Endothelial cell of umbilical vein (primary cell): Measurements from ENCODE around the gene CCND1. TPM values are rescaled to one million over a fixed set of nuclear protein-coding genes. Genes with fewer than 3 reads are reported as not detected.

Source experiments
- BruUV-seq: library from RNA; stranded (reverse); fragments of 400-500 nt; replicated peaks from 2 replicates; lab custom pipeline; 2021; lab: Mats Ljungman, UMichigan
- CTCF ChIA-PET: fragments of 300-600, 350-600 bp; sonication (Branson Sonifier 250); formaldehyde crosslinking; loops from one replicate; lab custom pipeline; 2021; ENCODE audit warnings: antibody characterized with exemption, inconsistent platforms; lab: Charles Lee
- POLR2A ChIA-PET: fragments of 300-600, 350-600 bp; sonication (Branson Sonifier 250); formaldehyde crosslinking; loops from one replicate; lab custom pipeline; 2021; ENCODE audit warnings: antibody characterized with exemption, inconsistent platforms; lab: Charles Lee
- DNase-seq: peaks from one replicate; pipeline ENCODE4 v3.0.0-alpha.2; 2011; ENCODE audit warnings: low read depth, low spot score
- FAIRE-seq: peaks from 2 replicates; lab custom pipeline; 2011; peaks lifted over from hg19 to GRCh38; lab: Jason Lieb, UNC
- H2AFZ ChIP-seq: 2 replicates; pipeline ENCODE4 v1.6.0; 2012; ENCODE audit warnings: low read depth, low read length, control low read depth, inconsistent platforms
- H3K27ac ChIP-seq: 2 replicates; pipeline ENCODE4 v1.5.1; 2011; ENCODE audit warnings: low read depth, mild to moderate bottlenecking, control low read depth, low read length, moderate library complexity; ENCODE audit not compliant: insufficient read depth
- H3K27me3 ChIP-seq, 2 experiments: 2 replicates each; pipeline versions ENCODE4 v1.6.0 to v1.6.1; 2011; ENCODE audit warnings: low read length in 2 of 2, mixed read lengths in 1 of 2; ENCODE audit not compliant: control insufficient read depth in 2 of 2, insufficient read depth in 2 of 2
- H3K36me3 ChIP-seq, 2 experiments: 2 replicates in 1 of 2; 3 replicates in 1 of 2; pipeline ENCODE4 v1.5.1; 2011; ENCODE audit warnings: low read length in 2 of 2, mild to moderate bottlenecking in 1 of 2, moderate library complexity in 1 of 2; ENCODE audit not compliant: control insufficient read depth in 2 of 2, insufficient read depth in 2 of 2; ENCODE audit errors: extremely low read depth in 1 of 2
- H3K4me1 ChIP-seq: 3 replicates; pipeline ENCODE4 v1.5.1; 2011; ENCODE audit warnings: mild to moderate bottlenecking, low read length; ENCODE audit not compliant: control insufficient read depth, insufficient read depth; ENCODE audit errors: extremely low read depth
- H3K4me2 ChIP-seq: 2 replicates; pipeline ENCODE4 v1.6.1; 2011; ENCODE audit warnings: low read length, control low read depth, mixed read lengths; ENCODE audit not compliant: insufficient read depth
- H3K4me3 ChIP-seq, 3 experiments: fragments of 200-600 bp in 1 of 3; sonication (generic), shearing (Covaris generic) in 1 of 3; replicated peaks in 1 of 3; 2 replicates each; pipeline ENCODE4 v1.5.1; 2011 to 2016; ENCODE audit warnings: control low read depth in 3 of 3, low read length in 3 of 3, mild to moderate bottlenecking in 2 of 3, inconsistent platforms in 1 of 3, low read depth in 1 of 3, moderate library complexity in 1 of 3; ENCODE audit not compliant: insufficient read depth in 1 of 3
- H3K79me2 ChIP-seq: 2 replicates; pipeline ENCODE4 v1.6.0; 2012; ENCODE audit warnings: low read length, inconsistent platforms; ENCODE audit not compliant: control insufficient read depth, insufficient read depth
- H3K9ac ChIP-seq: replicated peaks from 2 replicates; pipeline ENCODE3; 2011; ENCODE audit warnings: low read length, control low read depth; ENCODE audit not compliant: insufficient read depth; ENCODE audit errors: extremely low read depth
- H3K9me1 ChIP-seq: replicated peaks from 3 replicates; pipeline ENCODE4 v1.6.0; 2011; ENCODE audit warnings: mild to moderate bottlenecking, low read length; ENCODE audit not compliant: control insufficient read depth, insufficient read depth; ENCODE audit errors: extremely low read depth
- H3K9me3 ChIP-seq: replicated peaks from 2 replicates; pipeline ENCODE4 v1.5.1; 2012; ENCODE audit warnings: low read length, inconsistent platforms; ENCODE audit not compliant: control insufficient read depth, insufficient read depth
- H4K20me1 ChIP-seq: replicated peaks from 2 replicates; pipeline ENCODE3; 2011; ENCODE audit warnings: mild to moderate bottlenecking, low read length; ENCODE audit not compliant: control insufficient read depth, insufficient read depth; ENCODE audit errors: extremely low read depth
- EZH2 ChIP-seq: IDR thresholded peaks from 2 replicates; pipeline ENCODE4 v1.6.1; 2012; ENCODE audit warnings: borderline replicate concordance, low read depth, mild to moderate bottlenecking, moderate library complexity, low read length, inconsistent platforms; ENCODE audit not compliant: severe bottlenecking
- FOS ChIP-seq: IDR thresholded peaks from 2 replicates; pipeline ENCODE4 v1.6.1; 2011; ENCODE audit warnings: mild to moderate bottlenecking, low read length, moderate library complexity, borderline replicate concordance; ENCODE audit not compliant: insufficient read depth
- GATA2 ChIP-seq: IDR thresholded peaks from 2 replicates; pipeline ENCODE4 v1.7.0; 2011; ENCODE audit warnings: low read depth, mild to moderate bottlenecking, moderate library complexity, mixed read lengths, low read length; ENCODE audit not compliant: insufficient read length, insufficient read depth
- JUN ChIP-seq: IDR thresholded peaks from 2 replicates; pipeline ENCODE4 v1.6.1; 2011; ENCODE audit warnings: borderline replicate concordance, low read depth; ENCODE audit not compliant: insufficient read length, insufficient read depth
- MYC ChIP-seq: IDR thresholded peaks from one replicate; pipeline ENCODE4 v1.6.1; 2011; ENCODE audit warnings: mild to moderate bottlenecking, low read depth, low read length
- POLR2A ChIP-seq: IDR thresholded peaks from 2 replicates; pipeline ENCODE4 v1.6.1; 2012; ENCODE audit warnings: low read depth, mild to moderate bottlenecking, control low read depth, low read length
- POLR2AphosphoS5 ChIP-seq: IDR thresholded peaks from 2 replicates; pipeline ENCODE4 v1.6.1; 2012; ENCODE audit warnings: low read depth, mild to moderate bottlenecking, control low read depth, low read length, moderate library complexity; ENCODE audit not compliant: insufficient read depth
- dilution Hi-C: fragments of 300-500 bp; cut with MboI; formaldehyde crosslinking; loops from one replicate; pipeline ENCODE4 v1.15.0; 2019; ENCODE audit warnings: low sequenced_read_pairs; ENCODE audit not compliant: extremely low pct_ligation_motif_present
- intact Hi-C: fragments of 100-400 bp; cut with micrococcal nuclease; formaldehyde crosslinking; loops from one replicate; pipeline ENCODE4 v1.10.0; 2022
- polyA plus RNA-seq, 4 experiments: library from polyadenylated mRNA; depleted of rRNA in 3 of 4; stranded (reverse) in 3 of 4; unstranded in 1 of 4; fragments of >200 nt; gene quantifications; 2 replicates each; pipeline versions ENCODE4 v1.2.1 to v1.2.3, GENCODE V29; 2011 to 2012; ENCODE audit warnings: missing spikeins in 1 of 4
- total RNA-seq: library from RNA; stranded (reverse); gene quantifications from 2 replicates; pipeline ENCODE4 v1.2.3, GENCODE V29; 2021
- TF ChIP-seq, protein P1 (sequence below): IDR thresholded peaks from 2 replicates; pipeline ENCODE4 v1.6.1; 2011; ENCODE audit not compliant: insufficient read depth, insufficient read length
- TF ChIP-seq, protein P2 (sequence below), 2 donors: IDR thresholded peaks; 1 replicate in 1 of 2; 2 replicates in 1 of 2; pipeline ENCODE4 v1.5.1; 2011; ENCODE audit warnings: low read length in 2 of 2, mild to moderate bottlenecking in 2 of 2, moderate library complexity in 2 of 2, control low read depth in 1 of 2, inconsistent platforms in 1 of 2, low read depth in 1 of 2; ENCODE audit not compliant: insufficient read depth in 1 of 2; ENCODE audit errors: extremely low read depth in 1 of 2

CCND1 gene
- total and polyA plus RNA-seq, 2 donors (not counting 3 experiments of a cell fraction or from before 2014, with no cell fraction given): 98.7 to 370 TPM

DNA sequence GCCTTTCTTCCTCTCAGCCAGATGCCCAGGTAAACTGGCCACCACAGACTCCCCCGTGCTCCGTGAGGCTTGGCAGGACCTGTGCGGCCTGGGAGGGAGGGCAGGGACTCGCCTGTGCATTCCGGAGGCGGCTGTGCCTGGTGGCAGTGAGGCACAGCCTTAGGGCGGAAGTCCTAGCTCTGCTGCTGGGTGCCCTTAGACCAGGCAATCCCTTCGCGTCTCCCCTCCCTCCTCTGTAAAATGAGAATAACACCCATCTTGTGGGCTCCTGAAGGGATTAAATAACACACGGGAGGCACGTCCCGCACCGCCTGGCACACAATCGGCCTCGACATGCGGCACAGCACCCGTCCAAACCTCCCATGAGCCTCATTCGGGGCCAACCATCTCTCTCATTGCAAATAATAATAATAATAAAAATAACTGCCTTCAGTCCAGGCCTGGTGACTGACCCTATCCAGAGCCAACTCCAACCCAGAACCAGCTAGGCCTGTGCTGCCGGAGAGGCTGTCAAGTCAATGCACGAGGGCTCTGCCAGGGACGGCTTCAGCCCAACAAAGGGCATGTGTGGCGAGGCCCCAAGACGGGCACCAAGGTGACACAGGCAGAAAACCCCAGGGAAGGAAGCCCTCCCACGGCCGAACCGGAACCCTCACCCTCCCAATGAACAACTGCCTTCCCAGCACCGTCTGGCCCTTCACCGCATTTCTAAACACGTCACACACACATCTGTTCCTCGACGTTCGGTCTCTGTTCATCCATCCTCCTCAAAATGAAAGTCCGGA is 26.0 kb downstream of the CCND1 start:
- DNase-seq (no peak), FAIRE-seq (no peak)
- Histone ChIP-seq H4K20me1 (no peaks in the 10 kb centered on the region), H3K27ac (no peak overlapping the region), H2AFZ (no peak overlapping the region), H3K36me3 (peaks cover 5 to 23% of the 10 kb centered on the region in 2 experiments), H3K27me3 (no peaks in the 10 kb centered on the region), H3K4me3 (no peak overlapping the region), H3K4me2 (no peak overlapping the region), H3K9me3 (no peaks in the 10 kb centered on the region), H3K9me1 (no peaks in the 10 kb centered on the region), H3K4me1 (no peaks in the 10 kb centered on the region), H3K9ac (no peak overlapping the region), H3K79me2 (peaks cover 2% of the 10 kb centered on the region)
- ChIA-PET CTCF (interaction anchor here (1.1 to 5.9 kb wide), 2 partner anchors 536 to 566 kb away, joined by 3 to 137 read pairs; no protein-coding TSS in a partner anchor), POLR2A (no interaction called here)
- peak; percentile 12 for TF ChIP-seq POLR2AphosphoS5
- no peak for TF ChIP-seq MYC
- TF ChIP-seq POLR2A: peak; percentile 15
- BruUV-seq: no TSS peak
- dilution Hi-C loops (loop anchor here (25.0 kb wide), 1 partner anchor 555 kb away; no protein-coding TSS in a partner anchor), intact Hi-C loops (no loop called here)

DNA sequence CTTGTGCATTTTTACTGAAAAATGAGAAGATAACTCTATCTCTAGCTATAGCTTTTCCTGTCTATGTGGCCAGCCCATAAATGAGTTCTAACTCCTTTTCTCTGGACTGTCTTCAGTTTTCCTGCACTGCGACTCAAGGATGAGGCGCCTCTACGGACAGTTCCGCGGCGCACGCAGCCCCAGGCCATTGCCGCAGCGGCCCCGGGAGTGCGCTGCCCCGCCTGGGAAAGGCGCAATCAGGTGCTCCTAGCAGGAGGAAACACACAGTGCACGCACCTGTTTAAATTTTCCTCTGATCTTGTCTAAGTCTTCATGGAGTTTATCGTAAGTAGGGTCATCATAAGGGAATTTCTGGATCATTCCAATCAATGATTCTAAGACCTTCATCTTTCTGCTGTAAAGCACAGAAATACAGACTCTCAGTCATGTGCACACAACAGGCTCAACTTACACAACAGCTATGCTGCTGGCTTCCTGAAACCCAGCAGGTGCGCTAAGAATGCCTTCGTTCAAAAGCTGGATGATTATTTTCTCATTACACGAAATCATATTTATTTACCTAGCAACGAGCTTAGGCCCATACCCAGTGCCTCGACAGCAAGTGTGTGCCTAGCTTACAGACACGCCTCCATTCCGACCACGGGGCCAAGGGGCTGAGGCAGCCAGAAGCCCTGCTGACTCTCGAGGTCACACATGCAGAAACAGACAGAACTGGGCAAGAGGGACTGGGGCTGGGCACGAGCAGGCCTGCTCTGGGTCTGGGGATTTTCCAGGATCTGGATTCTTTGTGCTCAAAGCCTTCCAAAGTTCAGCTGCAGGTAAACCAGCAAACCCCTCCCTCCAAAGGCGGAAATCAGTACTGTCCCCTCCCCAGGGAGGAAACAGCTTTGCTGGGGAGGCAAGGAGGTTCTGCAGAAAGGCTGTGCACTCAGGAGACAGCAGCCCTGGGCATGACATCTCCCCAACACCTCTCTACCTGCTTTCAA is 27.0 kb downstream of the CCND1 start:
- POLR2A ChIA-PET: interaction anchor here (0.7 kb wide), 1 partner anchor 1828 kb away, joined by 10 read pairs; no protein-coding TSS in a partner anchor
- peaks cover 8 to 27% of the 10 kb centered on the region in 2 experiments for H3K36me3 ChIP-seq
- FAIRE-seq: no peak

More for the DNA sequence above, 27.0 kb downstream of the CCND1 start:
- Histone ChIP-seq H3K27ac (no peak overlapping the region), H3K27me3 (no peaks in the 10 kb centered on the region), H4K20me1 (no peaks in the 10 kb centered on the region), H3K4me3 (no peak overlapping the region), H3K9ac (no peak overlapping the region), H3K9me3 (no peaks in the 10 kb centered on the region), H3K9me1 (no peaks in the 10 kb centered on the region), H2AFZ (no peak overlapping the region), H3K79me2 (peaks cover 4% of the 10 kb centered on the region), H3K4me1 (no peaks in the 10 kb centered on the region), H3K4me2 (no peak overlapping the region)
- intact Hi-C loops: no loop called here
- DNase-seq: no peak
- dilution Hi-C loops: loop anchor here (25.0 kb wide), 1 partner anchor 556 kb away; no protein-coding TSS in a partner anchor
- CTCF ChIA-PET: interaction anchor here (1.1 to 5.9 kb wide), 3 partner anchors 10 to 567 kb away, joined by 3 to 137 read pairs (median 47); no protein-coding TSS in a partner anchor
- BruUV-seq: no TSS peak
- no peak for TF ChIP-seq POLR2AphosphoS5
- TF ChIP-seq JUN: no peak
- no peak for TF ChIP-seq EZH2
- TF ChIP-seq GATA2: no peak
- TF ChIP-seq FOS: no peak
- TF ChIP-seq, protein P1, sequence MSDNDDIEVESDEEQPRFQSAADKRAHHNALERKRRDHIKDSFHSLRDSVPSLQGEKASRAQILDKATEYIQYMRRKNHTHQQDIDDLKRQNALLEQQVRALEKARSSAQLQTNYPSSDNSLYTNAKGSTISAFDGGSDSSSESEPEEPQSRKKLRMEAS: no peak
- no peak for TF ChIP-seq MYC
- TF ChIP-seq, protein P2, sequence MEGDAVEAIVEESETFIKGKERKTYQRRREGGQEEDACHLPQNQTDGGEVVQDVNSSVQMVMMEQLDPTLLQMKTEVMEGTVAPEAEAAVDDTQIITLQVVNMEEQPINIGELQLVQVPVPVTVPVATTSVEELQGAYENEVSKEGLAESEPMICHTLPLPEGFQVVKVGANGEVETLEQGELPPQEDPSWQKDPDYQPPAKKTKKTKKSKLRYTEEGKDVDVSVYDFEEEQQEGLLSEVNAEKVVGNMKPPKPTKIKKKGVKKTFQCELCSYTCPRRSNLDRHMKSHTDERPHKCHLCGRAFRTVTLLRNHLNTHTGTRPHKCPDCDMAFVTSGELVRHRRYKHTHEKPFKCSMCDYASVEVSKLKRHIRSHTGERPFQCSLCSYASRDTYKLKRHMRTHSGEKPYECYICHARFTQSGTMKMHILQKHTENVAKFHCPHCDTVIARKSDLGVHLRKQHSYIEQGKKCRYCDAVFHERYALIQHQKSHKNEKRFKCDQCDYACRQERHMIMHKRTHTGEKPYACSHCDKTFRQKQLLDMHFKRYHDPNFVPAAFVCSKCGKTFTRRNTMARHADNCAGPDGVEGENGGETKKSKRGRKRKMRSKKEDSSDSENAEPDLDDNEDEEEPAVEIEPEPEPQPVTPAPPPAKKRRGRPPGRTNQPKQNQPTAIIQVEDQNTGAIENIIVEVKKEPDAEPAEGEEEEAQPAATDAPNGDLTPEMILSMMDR (IDR thresholded peaks at IDR 0.05; ENCODE audit: extremely low read depth in 1 of 2, insufficient read depth in 1 of 2, low read depth in 1 of 2, low read length in 2 of 2): no peak
- no peak for TF ChIP-seq POLR2A
